ENCODE results near the gene FLOT1. TPM values are rescaled to one million over a fixed set of nuclear protein-coding genes. Genes with fewer than 3 reads are reported as not detected.
A peak's percentile ranks its signal among the peaks of the same experiment; 100 is the strongest.

Gene FLOT1
- 172 TPM for total RNA-seq

GRCh38 chr6:30742316-30743098 lies at the start of gene FLOT1:
Gene FLOT1, minus strand, starts transcription at chr6:30742687. Its CDS starts 498 bp downstream, at chr6:30742189.
- DNase-seq (ENCODE audit: low spot score) (peak; percentile 98), ATAC-seq (peak; percentile 93)
- intact Hi-C loops (cut with DNase I): no loop called here

- DNase-seq (ENCODE audit: low spot score) (no peak), ATAC-seq (no peak)
- intact Hi-C loops (cut with DNase I): no loop called here
These were observed 48.4 kb upstream of the FLOT1 start for GRCh38 chr6:30790724-30791383.

- intact Hi-C loops (cut with DNase I): no loop called here
- ATAC-seq: no peak
- no peak for DNase-seq (ENCODE audit: low spot score)
These were observed 47.1 kb upstream of the FLOT1 start for GRCh38 chr6:30789606-30790005.

GRCh38 chr6:30787954-30788353 lies 45.5 kb upstream of the FLOT1 start:
- DNase-seq (ENCODE audit: low spot score): no peak
- intact Hi-C loops (cut with DNase I): no loop called here
- no peak for ATAC-seq

- intact Hi-C loops (cut with DNase I): no loop called here
- DNase-seq (ENCODE audit: low spot score): no peak
- peak; percentile 8 for ATAC-seq
These were observed 40.0 kb upstream of the FLOT1 start for GRCh38 chr6:30782425-30783014.

GRCh38 chr6:30781743-30782424 lies 39.4 kb upstream of the FLOT1 start:
- intact Hi-C loops (cut with DNase I): no loop called here
- DNase-seq (ENCODE audit: low spot score): peak; percentile 99
- ATAC-seq: peak; percentile 95

GRCh38 chr6:30781395-30781742 lies 38.9 kb upstream of the FLOT1 start:
- intact Hi-C loops (cut with DNase I): no loop called here
- DNase-seq (ENCODE audit: low spot score): no peak
- no peak for ATAC-seq

GRCh38 chr6:30780642-30780920 lies 38.1 kb upstream of the FLOT1 start:
- ATAC-seq (no peak), DNase-seq (ENCODE audit: low spot score) (no peak)
- intact Hi-C loops (cut with DNase I): no loop called here

- no peak for DNase-seq (ENCODE audit: low spot score)
- intact Hi-C loops (cut with DNase I): no loop called here
- no peak for ATAC-seq
These were observed 37.6 kb upstream of the FLOT1 start for GRCh38 chr6:30779850-30780641.

GRCh38 chr6:30778001-30778635 lies 35.6 kb upstream of the FLOT1 start:
- intact Hi-C loops (cut with DNase I): no loop called here
- DNase-seq (ENCODE audit: low spot score) (no peak), ATAC-seq (no peak)

GRCh38 chr6:30777155-30777485 lies 34.6 kb upstream of the FLOT1 start:
- no peak for ATAC-seq

GRCh38 chr6:30776390-30777154 lies 34.1 kb upstream of the FLOT1 start:
- intact Hi-C loops (cut with DNase I): no loop called here
- no peak for ATAC-seq
- DNase-seq (ENCODE audit: low spot score): no peak

More at GRCh38 chr6:30777155-30777485, 34.6 kb upstream of the FLOT1 start:
- DNase-seq (ENCODE audit: low spot score): no peak
- intact Hi-C loops (cut with DNase I): no loop called here

GRCh38 chr6:30775104-30775503 lies 32.6 kb upstream of the FLOT1 start:
- DNase-seq (ENCODE audit: low spot score) (no peak), ATAC-seq (no peak)
- intact Hi-C loops (cut with DNase I): no loop called here

- no peak for ATAC-seq
- intact Hi-C loops (cut with DNase I): no loop called here
- no peak for DNase-seq (ENCODE audit: low spot score)
These were observed 32.2 kb upstream of the FLOT1 start for GRCh38 chr6:30774701-30775100.

- no peak for ATAC-seq
- intact Hi-C loops (cut with DNase I): no loop called here
- no peak for DNase-seq (ENCODE audit: low spot score)
These were observed 28.1 kb upstream of the FLOT1 start for GRCh38 chr6:30770592-30770991.

- intact Hi-C loops (cut with DNase I): no loop called here
These were observed 27.5 kb upstream of the FLOT1 start for GRCh38 chr6:30769853-30770524.

GRCh38 chr6:30769088-30769852 lies 26.8 kb upstream of the FLOT1 start:
- no peak for DNase-seq (ENCODE audit: low spot score)
- intact Hi-C loops (cut with DNase I): no loop called here
- peak; percentile 66 for ATAC-seq

More at GRCh38 chr6:30769853-30770524, 27.5 kb upstream of the FLOT1 start:
- no peak for ATAC-seq
- no peak for DNase-seq (ENCODE audit: low spot score)
